Ishikawa (cell line): Measurements from ENCODE around the gene WNK1.

Source experiments
- CEBPB ChIP-seq: IDR thresholded peaks from 2 replicates; pipeline ENCODE4 v1.6.1; 2012
- CREB1 ChIP-seq: IDR thresholded peaks from 2 replicates; pipeline ENCODE4 v1.6.1; 2012; ENCODE audit warnings: low read depth
- EGR1 ChIP-seq: IDR thresholded peaks from 2 replicates; pipeline ENCODE4 v1.6.1; 2012
- EP300 ChIP-seq: IDR thresholded peaks from 2 replicates; pipeline ENCODE4 v1.6.1; 2012; ENCODE audit warnings: borderline replicate concordance
- FOXM1 ChIP-seq: IDR thresholded peaks from 2 replicates; pipeline ENCODE4 v1.6.1; 2012; ENCODE audit warnings: low read depth, borderline replicate concordance
- MAX ChIP-seq: IDR thresholded peaks from 2 replicates; pipeline ENCODE4 v1.6.1; 2012
- NFIC ChIP-seq: IDR thresholded peaks from 2 replicates; pipeline ENCODE4 v1.6.1; 2012
- RAD21 ChIP-seq: IDR thresholded peaks from 2 replicates; pipeline ENCODE4 v1.6.1; 2012; ENCODE audit warnings: low read depth
- REST ChIP-seq: IDR thresholded peaks from 2 replicates; pipeline ENCODE4 v1.6.1; 2012; ENCODE audit warnings: low read depth, mild to moderate bottlenecking
- TAF1 ChIP-seq: IDR thresholded peaks from 2 replicates; pipeline ENCODE4 v1.6.1; 2012; ENCODE audit warnings: low read depth, mild to moderate bottlenecking
- TCF12 ChIP-seq: IDR thresholded peaks from 2 replicates; pipeline ENCODE4 v1.6.1; 2012; ENCODE audit warnings: low read depth
- TEAD4 ChIP-seq: IDR thresholded peaks from 2 replicates; pipeline ENCODE4 v1.6.1; 2012
- USF1 ChIP-seq: IDR thresholded peaks from 2 replicates; pipeline ENCODE4 v1.6.1; 2012
- YY1 ChIP-seq: IDR thresholded peaks from 2 replicates; pipeline ENCODE4 v1.6.1; 2012; ENCODE audit warnings: low read depth
- ZBTB7A ChIP-seq: IDR thresholded peaks from 2 replicates; pipeline ENCODE4 v1.6.1; 2012; ENCODE audit warnings: low read depth

WNK1 gene

GRCh38 chr12:737122-737739 is 15.1 kb upstream of the WNK1 start:
- TF ChIP-seq ZBTB7A (no peak), CEBPB (no peak), RAD21 (no peak), TEAD4 (no peak)

- TF ChIP-seq USF1 (no peak), RAD21 (no peak), CEBPB (no peak), FOXM1 (no peak), MAX (no peak)
Observed at GRCh38 chr12:738712-739111, 13.7 kb upstream of the WNK1 start.

GRCh38 chr12:739349-739748 is 13.0 kb upstream of the WNK1 start:
- TF ChIP-seq USF1 (no peak), TAF1 (no peak), EP300 (no peak), NFIC (no peak), CEBPB (no peak), TCF12 (no peak), FOXM1 (no peak), MAX (no peak), YY1 (no peak), CREB1 (no peak), ZBTB7A (no peak), TEAD4 (no peak), RAD21 (no peak), REST (no peak), EGR1 (no peak)

GRCh38 chr12:740921-741320 is 11.5 kb upstream of the WNK1 start:
- TF ChIP-seq EGR1 (no peak), NFIC (no peak), MAX (no peak), EP300 (no peak), ZBTB7A (no peak), USF1 (no peak), YY1 (no peak), TCF12 (no peak), FOXM1 (no peak), CREB1 (no peak), CEBPB (no peak), RAD21 (no peak), TEAD4 (no peak), TAF1 (no peak), REST (no peak)

GRCh38 chr12:749751-750270 is 2.6 kb upstream of the WNK1 start:
- TF ChIP-seq MAX (0 out of 2 replicates have a peak, but pooled peaks have one; percentile 8), TAF1 (no peak), REST (no peak), YY1 (no peak), USF1 (no peak)
